ENCODE data around the gene TMEFF1.

The TMEFF1 gene

GRCh38 chr9:100474924-100475276 is 2.0 kb downstream of the TMEFF1 start:
- H3K4me3 ChIP-seq (ENCODE audit: low read length), result no peak overlapping the region
- TF ChIP-seq, protein P1, sequence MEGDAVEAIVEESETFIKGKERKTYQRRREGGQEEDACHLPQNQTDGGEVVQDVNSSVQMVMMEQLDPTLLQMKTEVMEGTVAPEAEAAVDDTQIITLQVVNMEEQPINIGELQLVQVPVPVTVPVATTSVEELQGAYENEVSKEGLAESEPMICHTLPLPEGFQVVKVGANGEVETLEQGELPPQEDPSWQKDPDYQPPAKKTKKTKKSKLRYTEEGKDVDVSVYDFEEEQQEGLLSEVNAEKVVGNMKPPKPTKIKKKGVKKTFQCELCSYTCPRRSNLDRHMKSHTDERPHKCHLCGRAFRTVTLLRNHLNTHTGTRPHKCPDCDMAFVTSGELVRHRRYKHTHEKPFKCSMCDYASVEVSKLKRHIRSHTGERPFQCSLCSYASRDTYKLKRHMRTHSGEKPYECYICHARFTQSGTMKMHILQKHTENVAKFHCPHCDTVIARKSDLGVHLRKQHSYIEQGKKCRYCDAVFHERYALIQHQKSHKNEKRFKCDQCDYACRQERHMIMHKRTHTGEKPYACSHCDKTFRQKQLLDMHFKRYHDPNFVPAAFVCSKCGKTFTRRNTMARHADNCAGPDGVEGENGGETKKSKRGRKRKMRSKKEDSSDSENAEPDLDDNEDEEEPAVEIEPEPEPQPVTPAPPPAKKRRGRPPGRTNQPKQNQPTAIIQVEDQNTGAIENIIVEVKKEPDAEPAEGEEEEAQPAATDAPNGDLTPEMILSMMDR (IDR thresholded peaks at IDR 0.05; ENCODE audit: insufficient read depth, low read depth, low read length, missing control alignments), result no peak

DNA sequence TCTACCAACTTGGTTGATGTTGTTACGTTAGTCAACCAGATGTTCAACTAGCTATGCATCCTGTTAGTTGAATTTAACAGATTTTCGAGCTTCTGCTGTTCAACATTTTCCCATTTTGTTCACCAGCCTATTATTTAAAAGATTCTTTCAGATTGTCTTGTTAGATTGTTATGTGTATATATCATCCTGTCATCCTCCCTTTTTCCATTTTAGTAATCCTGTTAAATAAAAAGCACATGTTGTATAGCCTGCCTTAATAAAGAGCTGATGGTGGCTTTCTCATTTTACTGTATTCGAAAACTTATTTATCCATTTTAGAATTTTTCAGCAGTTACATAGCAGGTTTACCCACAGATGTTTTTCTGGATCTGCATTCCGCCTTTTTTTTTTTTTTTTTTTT is 4.3 kb downstream of the TMEFF1 start:
- DNase-seq (ENCODE audit: low read depth), result no peak
- TF ChIP-seq, protein P1 (IDR thresholded peaks at IDR 0.05; ENCODE audit: insufficient read depth, low read depth, low read length, missing control alignments), result no peak
- H3K4me3 ChIP-seq (ENCODE audit: low read length), result no peak overlapping the region

More at GRCh38 chr9:100474924-100475276, 2.0 kb downstream of the TMEFF1 start:
- no peak for DNase-seq (ENCODE audit: low read depth)

DNA sequence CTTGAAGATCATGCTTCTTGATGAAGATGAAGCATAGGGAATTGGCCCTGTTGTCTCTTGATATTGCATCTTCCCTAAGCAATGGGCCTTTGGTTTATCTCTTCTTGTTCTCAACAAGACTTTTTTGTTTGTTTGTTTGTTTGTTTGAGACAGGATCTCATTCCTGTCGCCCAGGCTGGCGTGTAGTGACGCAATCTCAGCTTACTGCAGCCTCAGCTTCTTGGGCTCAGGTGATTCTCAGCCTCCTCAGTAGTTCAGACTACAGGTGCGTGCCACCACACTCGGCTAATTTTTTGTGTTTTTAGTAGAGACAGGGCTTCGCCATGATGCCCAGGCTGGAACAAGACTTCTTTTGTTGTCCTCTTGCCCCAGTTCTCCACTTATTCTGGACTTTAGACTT is 5.2 kb downstream of the TMEFF1 start:
- TF ChIP-seq, protein P1 (IDR thresholded peaks at IDR 0.05; ENCODE audit: insufficient read depth, low read depth, low read length, missing control alignments), result no peak
- no peak for DNase-seq (ENCODE audit: low read depth)
- H3K4me3 ChIP-seq (ENCODE audit: low read length), result no peak overlapping the region

DNA sequence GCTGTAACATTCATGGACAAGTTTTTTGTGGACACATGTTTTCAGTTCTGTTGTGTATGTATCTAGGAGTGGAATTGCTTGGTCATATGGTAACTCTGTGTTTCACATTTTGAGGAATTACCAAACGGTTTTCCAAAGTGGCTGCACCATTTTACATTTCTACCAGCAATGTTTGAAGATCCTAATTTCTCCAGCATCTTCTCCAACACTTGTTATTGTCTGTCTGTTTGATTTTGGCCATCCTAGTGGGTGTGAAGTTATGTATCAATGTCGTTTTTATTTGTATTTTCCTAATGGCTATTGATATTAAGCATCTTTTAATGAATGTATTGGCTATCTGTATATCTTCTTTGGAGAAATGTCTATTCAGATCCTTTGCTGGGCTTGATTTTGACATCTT is 6.9 kb downstream of the TMEFF1 start:
- DNase-seq (ENCODE audit: low read depth), result no peak
- no peak overlapping the region for H3K4me3 ChIP-seq (ENCODE audit: low read length)
- TF ChIP-seq, protein P1 (IDR thresholded peaks at IDR 0.05; ENCODE audit: insufficient read depth, low read depth, low read length, missing control alignments), result no peak

GRCh38 chr9:100485196-100485595 is 12.2 kb downstream of the TMEFF1 start:
- TF ChIP-seq, protein P1 (IDR thresholded peaks at IDR 0.05; ENCODE audit: insufficient read depth, low read depth, low read length, missing control alignments), result no peak
- H3K4me3 ChIP-seq (ENCODE audit: low read length), result no peak overlapping the region
- no peak for DNase-seq (ENCODE audit: low read depth)

DNA sequence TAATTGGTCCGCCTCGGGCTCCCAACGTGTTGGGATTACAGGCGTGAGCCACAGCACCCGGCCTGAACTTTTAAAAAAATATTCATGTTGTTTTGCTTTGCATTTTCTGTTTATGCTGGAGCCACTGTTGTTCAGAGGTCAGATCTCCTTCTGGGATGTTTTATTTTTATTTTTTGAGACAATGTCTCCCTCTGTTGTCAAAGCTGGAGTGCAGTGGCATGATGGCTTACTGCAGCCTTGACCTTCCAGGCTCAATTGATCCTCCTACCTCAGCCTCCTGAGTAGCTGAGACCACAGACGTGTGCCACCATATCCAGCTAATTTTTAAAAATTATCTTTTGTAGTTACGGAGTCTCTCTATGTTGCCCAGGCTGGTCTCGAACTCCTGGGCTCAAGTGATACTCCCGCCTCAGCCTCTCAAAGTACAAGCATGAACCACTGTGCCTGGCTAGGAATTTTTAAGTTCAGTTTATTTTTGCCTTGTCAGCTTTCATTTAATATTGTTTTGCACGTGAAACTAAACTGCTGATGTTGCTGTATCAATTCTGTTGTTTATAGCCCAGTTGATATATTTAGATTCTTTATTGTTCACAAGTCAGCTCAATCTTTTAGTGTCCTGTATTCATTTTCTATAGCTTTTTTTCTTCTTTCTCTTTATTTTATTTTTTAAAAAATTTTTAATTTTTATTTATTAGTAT is 13.7 kb downstream of the TMEFF1 start:
- no peak for DNase-seq (ENCODE audit: low read depth)
- TF ChIP-seq, protein P1 (IDR thresholded peaks at IDR 0.05; ENCODE audit: insufficient read depth, low read depth, low read length, missing control alignments), result no peak
- H3K4me3 ChIP-seq (ENCODE audit: low read length), result no peak overlapping the region

- TF ChIP-seq, protein P1 (IDR thresholded peaks at IDR 0.05; ENCODE audit: insufficient read depth, low read depth, low read length, missing control alignments), result no peak
These were observed 15.2 kb downstream of the TMEFF1 start for GRCh38 chr9:100488177-100488576.

More at GRCh38 chr9:100488177-100488576, 15.2 kb downstream of the TMEFF1 start:
- no peak for DNase-seq (ENCODE audit: low read depth)
- H3K4me3 ChIP-seq (ENCODE audit: low read length), result no peak overlapping the region

All from epithelial cell of esophagus (primary cell).